Activated naive CD4-positive, alpha-beta T cell treated with anti-CD3 and anti-CD28 coated beads, Interleukin-2, amount 50 U/mL, for 16 hours (primary cell): ENCODE results near the gene CDC40.
"Not testable (repeated sequence)": the region's sequence is repeated elsewhere in the genome, so short reads cannot be mapped to it uniquely, and the experiment has no call there.

Experiments used
- DNase-seq: peaks from one replicate; pipeline ENCODE4 v3.0.0-alpha.2; 2020

CDC40 gene

DNA sequence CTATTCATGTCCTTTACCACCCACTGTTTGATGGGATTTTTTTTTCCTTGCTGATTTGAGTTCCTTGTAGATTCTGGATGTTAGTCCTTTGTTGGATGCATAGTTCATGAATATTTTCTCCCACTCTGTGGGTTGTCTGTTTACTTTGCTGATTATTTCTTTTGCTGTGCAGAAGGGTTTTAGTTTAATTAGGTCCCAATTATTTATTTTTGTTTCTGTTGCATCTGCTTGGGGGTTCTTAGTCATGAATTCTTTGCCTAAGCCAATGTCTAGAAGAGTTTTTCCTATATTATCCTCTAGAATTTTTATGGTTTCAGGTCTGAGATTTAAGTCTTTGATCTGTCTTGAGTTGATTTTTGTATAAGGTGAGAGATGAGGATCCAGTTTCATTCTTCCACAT lies 92.6 kb downstream of the CDC40 start:
- not testable (repeated sequence) for DNase-seq

- DNase-seq = no peak
Observed at GRCh38 chr6:110277100-110277665, 97.0 kb downstream of the CDC40 start.
